ENCODE measurements around the gene CDKN2B-AS1.
"Not testable (repeated sequence)": the region's sequence is repeated elsewhere in the genome, so short reads cannot be mapped to it uniquely, and the experiment has no call there.

The CDKN2B-AS1 gene

GRCh38 chr9:22043928-22044327, 49.3 kb downstream of the CDKN2B-AS1 start:
- DNase-seq (ENCODE audit: low spot score), result no peak

GRCh38 chr9:22044583-22044982, 50.0 kb downstream of the CDKN2B-AS1 start:
- DNase-seq (ENCODE audit: low spot score), result peak; percentile 65

GRCh38 chr9:22045423-22045822, 50.8 kb downstream of the CDKN2B-AS1 start:
- no peak for DNase-seq (ENCODE audit: low spot score)

GRCh38 chr9:22046243-22046885, 51.8 kb downstream of the CDKN2B-AS1 start:
- no peak for DNase-seq (ENCODE audit: low spot score)

- DNase-seq (ENCODE audit: low spot score), result no peak
Measured at GRCh38 chr9:22047596-22047995, 53.0 kb downstream of the CDKN2B-AS1 start.

GRCh38 chr9:22049411-22049810, 54.8 kb downstream of the CDKN2B-AS1 start:
- peak; percentile 11 for DNase-seq (ENCODE audit: low spot score)

- DNase-seq (ENCODE audit: low spot score), result no peak
Measured at GRCh38 chr9:22050924-22051323, 56.3 kb downstream of the CDKN2B-AS1 start.

GRCh38 chr9:22052376-22052945, 57.9 kb downstream of the CDKN2B-AS1 start:
- peak; percentile 52 for DNase-seq (ENCODE audit: low spot score)

- DNase-seq (ENCODE audit: low spot score), result no peak
Measured at GRCh38 chr9:22053178-22053577, 58.6 kb downstream of the CDKN2B-AS1 start.

GRCh38 chr9:22054076-22054475, 59.5 kb downstream of the CDKN2B-AS1 start:
- no peak for DNase-seq (ENCODE audit: low spot score)

- DNase-seq (ENCODE audit: low spot score), result no peak
Measured at GRCh38 chr9:22054529-22054928, 59.9 kb downstream of the CDKN2B-AS1 start.

- DNase-seq (ENCODE audit: low spot score), result no peak
Measured at GRCh38 chr9:22055090-22055489, 60.5 kb downstream of the CDKN2B-AS1 start.

GRCh38 chr9:22056402-22056801, 61.8 kb downstream of the CDKN2B-AS1 start:
- DNase-seq (ENCODE audit: low spot score), result no peak

GRCh38 chr9:22057972-22058371, 63.4 kb downstream of the CDKN2B-AS1 start:
- not testable (repeated sequence) for DNase-seq (ENCODE audit: low spot score)

GRCh38 chr9:22060831-22061383, 66.3 kb downstream of the CDKN2B-AS1 start:
- peak; percentile 13 for DNase-seq (ENCODE audit: low spot score)

- DNase-seq (ENCODE audit: low spot score), result no peak
Measured at GRCh38 chr9:22064957-22065356, 70.4 kb downstream of the CDKN2B-AS1 start.

- no peak for DNase-seq (ENCODE audit: low spot score)
Measured at GRCh38 chr9:22065431-22066200, 71.0 kb downstream of the CDKN2B-AS1 start.

GRCh38 chr9:22067196-22067595, 72.6 kb downstream of the CDKN2B-AS1 start:
- no peak for DNase-seq (ENCODE audit: low spot score)

GRCh38 chr9:22068369-22068768, 73.8 kb downstream of the CDKN2B-AS1 start:
- DNase-seq (ENCODE audit: low spot score), result no peak

- DNase-seq (ENCODE audit: low spot score), result no peak
Measured at GRCh38 chr9:22073349-22073748, 78.8 kb downstream of the CDKN2B-AS1 start.

- no peak for DNase-seq (ENCODE audit: low spot score)
Measured at GRCh38 chr9:22078081-22078480, 83.5 kb downstream of the CDKN2B-AS1 start.

GRCh38 chr9:22079873-22080341, 85.3 kb downstream of the CDKN2B-AS1 start:
- peak; percentile 76 for DNase-seq (ENCODE audit: low spot score)
